Small intestine (tissue), 7 donors: ENCODE data around the gene TM4SF1. TPM values are rescaled to one million over a fixed set of nuclear protein-coding genes. Genes with fewer than 3 reads are reported as not detected.

Experiments used
- DNase-seq, 2 donors: peaks; one replicate each; pipeline versions ENCODE4 v3.0.0 to v3.0.0-alpha.2; 2013
- FAIRE-seq: peaks from 2 replicates; lab custom pipeline; 2012; peaks lifted over from hg19 to GRCh38; lab: Jason Lieb, UNC
- H3K27ac ChIP-seq, 3 donors: one replicate each; pipeline ENCODE4 v1.5.1; 2013; ENCODE audit warnings: low read length in 2 of 3, mild to moderate bottlenecking in 2 of 3, control low read depth in 1 of 3, inconsistent platforms in 1 of 3, low read depth in 1 of 3, moderate library complexity in 1 of 3
- H3K27me3 ChIP-seq, 3 donors: one replicate each; pipeline ENCODE4 v1.6.1; 2013; ENCODE audit warnings: low read length in 3 of 3, inconsistent platforms in 1 of 3; ENCODE audit not compliant: control insufficient read depth in 3 of 3, insufficient read depth in 3 of 3
- H3K36me3 ChIP-seq, 3 donors: one replicate each; pipeline ENCODE4 v1.6.1; 2013; ENCODE audit warnings: low read length in 3 of 3, inconsistent platforms in 1 of 3, low read depth in 1 of 3, mild to moderate bottlenecking in 1 of 3, moderate library complexity in 1 of 3; ENCODE audit not compliant: control insufficient read depth in 3 of 3, insufficient read depth in 2 of 3
- H3K4me1 ChIP-seq, 3 donors: one replicate each; pipeline ENCODE4 v1.6.1; 2013; ENCODE audit warnings: low read length in 2 of 3, inconsistent platforms in 1 of 3, low read depth in 1 of 3, mild to moderate bottlenecking in 1 of 3, moderate library complexity in 1 of 3; ENCODE audit not compliant: control insufficient read depth in 3 of 3, insufficient read depth in 2 of 3
- H3K4me3 ChIP-seq, 3 donors: one replicate each; pipeline ENCODE4 v1.5.1; 2013; ENCODE audit warnings: low read length in 3 of 3, control low read depth in 1 of 3, inconsistent platforms in 1 of 3, low read depth in 1 of 3, mild to moderate bottlenecking in 1 of 3, moderate library complexity in 1 of 3
- H3K9me3 ChIP-seq, 2 donors: one replicate each; pipeline ENCODE4 v1.6.1; 2013; ENCODE audit warnings: low read depth in 1 of 2, low read length in 1 of 2; ENCODE audit not compliant: control insufficient read depth in 2 of 2, insufficient read depth in 1 of 2
- WGBS, 3 donors: extraction: QIAGEN DNeasy Blood & Tissue Kit; methylation state at CpG; one replicate each; pipeline ENCODE4 v1.1.7; 2013; 5-methylcytosine and 5-hydroxymethylcytosine counted together
- polyA plus RNA-seq, 4 donors: library from polyadenylated mRNA; stranded (reverse) in 3 of 4; unstranded in 1 of 4; fragments of 200-250 nt in 3 of 4; fragments of 120-200 nt in 1 of 4; gene quantifications; one replicate each; pipeline versions ENCODE4 v1.2.1 to v1.2.3, GENCODE V29; 2013
- donor health status: healthy with polysubstance abuse.
- donor health status: control.
- donor health status: control.
- donor health status: Bipolar disorder and iron deficiency.
- donor health status: healthy.

Gene TM4SF1
- polyA plus RNA-seq, 4 donors, result 3.1 to 88.4 (median 16.0) TPM

DNA sequence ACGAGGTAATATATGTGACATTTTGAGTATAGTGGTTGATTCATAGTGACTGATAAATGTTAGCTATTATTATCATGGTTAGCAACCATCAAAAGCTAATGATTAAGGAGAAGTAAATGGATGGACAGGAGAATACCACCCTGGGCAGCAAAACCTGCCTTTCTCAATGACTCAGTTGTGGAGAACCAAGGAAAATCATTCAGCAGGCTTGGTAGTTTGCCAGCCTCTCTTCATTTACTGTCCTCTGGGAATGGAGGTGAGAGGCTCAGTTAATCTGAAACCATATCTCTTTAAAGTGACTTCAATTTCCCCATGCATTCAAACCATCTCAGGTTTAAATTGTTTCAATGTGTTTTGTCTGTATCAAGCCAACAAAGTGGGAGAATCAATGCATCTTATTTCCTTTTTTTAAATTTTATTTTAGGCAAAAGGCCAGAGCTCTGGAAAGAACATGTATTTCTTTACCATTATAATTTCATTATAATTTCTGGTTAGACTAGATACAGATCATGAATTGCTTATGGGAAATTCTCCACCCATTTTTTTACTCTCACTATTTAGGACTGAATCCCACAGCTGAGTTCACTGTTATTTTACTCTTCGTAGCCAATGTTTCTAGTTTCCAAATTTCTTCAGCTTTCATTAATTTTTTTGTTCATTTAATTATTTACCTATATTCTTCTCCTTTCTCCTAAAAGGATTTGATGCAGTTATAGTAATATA, 46.7 kb downstream of the TM4SF1 start:
- Histone ChIP-seq H3K9me3 (no peaks in the 10 kb centered on the region), H3K27ac (no peak overlapping the region), H3K4me1 (no peaks in the 10 kb centered on the region), H3K27me3 (no peaks in the 10 kb centered on the region), H3K36me3 (no peaks in the 10 kb centered on the region), H3K4me3 (no peak overlapping the region)
- DNase-seq, result no peak
- no peak for FAIRE-seq
- whole genome bisulfite sequencing, 3 donors, result 79 to 83% (median 81%) methylated on average over 2 of the region's 2 CpGs

DNA sequence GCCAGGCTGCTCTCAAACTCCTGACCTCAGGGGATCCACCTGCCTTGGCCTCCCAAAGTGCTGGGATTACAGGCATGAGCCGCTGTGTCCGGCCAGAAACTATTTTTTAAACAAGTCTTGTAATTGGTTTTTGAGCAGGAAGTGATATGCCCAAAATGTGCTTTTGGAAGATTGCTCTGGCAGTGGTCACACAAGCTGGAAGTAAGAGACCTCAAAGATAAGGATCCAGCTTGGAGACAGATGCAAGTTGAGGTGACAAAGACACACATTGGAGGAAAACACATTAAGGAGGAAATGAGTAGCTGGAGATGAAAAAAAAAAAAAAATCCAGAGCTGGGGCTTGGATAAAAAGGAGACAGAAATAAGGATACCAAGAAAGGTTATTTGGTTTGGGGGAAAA, 50.3 kb downstream of the TM4SF1 start:
- 84 to 88% (median 87%) methylated on average over 2 of the region's 2 CpGs for WGBS, 3 donors
- Histone ChIP-seq H3K4me3 (no peak overlapping the region), H3K27me3 (no peaks in the 10 kb centered on the region), H3K9me3 (no peaks in the 10 kb centered on the region), H3K4me1 (no peaks in the 10 kb centered on the region), H3K27ac (no peak overlapping the region), H3K36me3 (no peaks in the 10 kb centered on the region)
- DNase-seq (no peak), FAIRE-seq (no peak)

DNA sequence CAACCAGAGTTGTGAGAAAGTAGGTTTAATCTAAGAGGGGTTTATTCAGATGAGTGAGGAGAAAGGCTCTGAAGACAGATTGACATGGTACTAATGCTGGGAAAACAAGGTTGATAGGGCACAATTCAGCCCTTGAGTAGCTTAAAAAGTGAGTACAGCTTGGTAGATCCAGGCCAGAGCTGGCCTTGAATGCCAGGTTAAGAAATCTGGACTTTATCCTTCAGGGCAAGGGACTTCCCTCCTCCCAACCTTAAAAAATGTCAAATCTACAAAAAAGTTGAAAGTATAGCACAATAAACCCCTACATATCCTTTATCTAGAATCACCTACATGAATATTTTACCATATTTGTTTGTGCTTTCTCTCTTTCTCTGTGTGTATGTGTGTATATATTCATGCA, 51.9 kb downstream of the TM4SF1 start:
- Histone ChIP-seq H3K4me1 (no peaks in the 10 kb centered on the region), H3K27me3 (no peaks in the 10 kb centered on the region), H3K27ac (no peak overlapping the region), H3K9me3 (no peaks in the 10 kb centered on the region), H3K4me3 (no peak overlapping the region), H3K36me3 (no peaks in the 10 kb centered on the region)
- DNase-seq (no peak), FAIRE-seq (no peak)

DNA sequence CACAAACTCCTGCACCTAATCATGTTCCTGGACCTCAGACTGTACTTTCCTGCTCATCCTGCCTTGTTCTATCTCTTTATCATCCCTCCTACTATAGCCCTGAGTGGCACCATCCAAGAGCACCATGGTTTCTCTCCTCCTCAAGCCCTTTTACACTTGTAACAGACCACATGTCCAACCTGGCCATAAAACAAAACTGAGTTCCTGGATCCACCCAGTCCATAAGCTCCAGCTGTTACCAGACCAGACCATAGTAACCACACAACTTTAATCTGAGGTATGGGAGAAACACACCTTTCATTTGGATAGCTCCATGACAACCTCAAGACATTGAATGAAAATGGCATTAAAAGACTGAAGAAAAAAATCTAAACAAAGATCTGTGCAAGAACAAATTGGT, 53.1 kb downstream of the TM4SF1 start:
- no peaks in the 10 kb centered on the region for H3K4me1 ChIP-seq
- DNase-seq, result peak in 1 of 2 donors; percentile 6
- FAIRE-seq, result no peak
- no peaks in the 10 kb centered on the region for H3K27me3 ChIP-seq
- H3K9me3 ChIP-seq, result no peaks in the 10 kb centered on the region
- no peak overlapping the region for H3K27ac ChIP-seq
- H3K4me3 ChIP-seq, result no peak overlapping the region
- no peaks in the 10 kb centered on the region for H3K36me3 ChIP-seq

DNA sequence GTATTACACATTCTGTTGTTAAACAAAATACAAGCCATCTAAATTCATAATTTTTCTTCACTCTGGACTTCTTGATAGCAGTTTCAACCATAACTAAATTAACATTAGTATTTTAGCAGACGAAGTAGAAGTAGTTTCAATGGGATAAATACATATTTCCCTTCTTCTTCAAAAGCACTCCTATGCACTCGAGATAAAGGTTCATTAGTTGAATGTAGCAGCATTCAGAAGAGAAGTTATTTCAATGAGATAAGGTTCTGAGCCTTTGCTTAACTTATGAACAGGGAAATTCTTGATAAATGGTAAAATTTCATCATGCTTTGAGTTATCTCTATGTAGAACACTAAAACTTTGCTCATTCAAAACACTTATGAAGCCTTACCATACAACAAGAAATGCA, 55.8 kb downstream of the TM4SF1 start:
- no peak for DNase-seq
- no peak overlapping the region for H3K4me3 ChIP-seq
- H3K27ac ChIP-seq, result no peak overlapping the region
- 67 to 80% (median 79%) methylated on average over 2 of the region's 2 CpGs for WGBS, 3 donors
- no peaks in the 10 kb centered on the region for H3K9me3 ChIP-seq
- no peaks in the 10 kb centered on the region for H3K36me3 ChIP-seq
- FAIRE-seq, result no peak
- peaks cover 0 to 7% (median 3%) of the 10 kb centered on the region in 3 donors for H3K4me1 ChIP-seq
- no peaks in the 10 kb centered on the region for H3K27me3 ChIP-seq

DNA sequence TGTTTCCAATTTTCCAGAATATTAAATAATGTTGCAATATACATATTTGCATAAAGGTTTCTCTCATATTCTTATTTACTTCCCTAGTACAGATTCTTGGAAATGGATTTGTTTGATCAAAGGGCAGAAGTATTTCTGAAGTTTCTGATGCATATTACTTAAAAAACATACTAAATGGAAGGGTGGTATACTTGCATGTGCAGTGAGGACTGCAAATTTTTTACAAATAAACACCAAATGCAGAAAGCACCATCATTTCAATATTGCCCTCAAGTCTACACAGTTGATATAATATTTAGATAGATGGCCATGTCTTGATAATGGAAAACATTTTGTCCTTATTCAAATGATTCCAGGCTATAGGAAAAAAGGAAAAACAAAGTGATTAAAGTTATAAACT, 56.3 kb downstream of the TM4SF1 start:
- Histone ChIP-seq H3K27me3 (no peaks in the 10 kb centered on the region), H3K36me3 (no peaks in the 10 kb centered on the region), H3K4me3 (no peak overlapping the region), H3K27ac (no peak overlapping the region), H3K9me3 (no peaks in the 10 kb centered on the region), H3K4me1 (peaks cover 0 to 10% (median 5%) of the 10 kb centered on the region in 3 donors)
- DNase-seq (no peak), FAIRE-seq (no peak)

DNA sequence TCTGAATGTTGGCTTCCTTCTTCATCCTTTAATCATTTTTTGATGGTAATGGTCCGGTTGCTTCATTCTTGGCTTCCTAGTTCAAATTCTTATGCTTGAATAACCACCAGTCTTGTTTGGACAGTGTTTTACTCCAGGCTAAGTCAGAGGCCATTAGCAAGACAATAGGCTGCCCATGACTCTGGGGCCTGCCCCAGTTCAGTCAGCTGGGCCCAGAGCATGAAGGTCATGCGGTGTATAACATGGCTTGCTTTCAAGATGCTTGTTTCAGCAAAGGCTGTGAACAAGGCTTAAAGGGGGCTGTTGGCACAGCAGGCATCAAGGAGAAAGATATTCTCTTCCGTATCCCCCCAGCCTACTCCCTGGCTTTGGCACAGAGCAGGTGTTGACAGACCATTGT, 57.7 kb downstream of the TM4SF1 start:
- Histone ChIP-seq H3K27me3 (no peaks in the 10 kb centered on the region), H3K36me3 (no peaks in the 10 kb centered on the region), H3K27ac (no peak overlapping the region), H3K4me1 (peaks cover 0 to 18% (median 5%) of the 10 kb centered on the region in 3 donors), H3K4me3 (no peak overlapping the region), H3K9me3 (no peaks in the 10 kb centered on the region)
- DNase-seq (no peak), FAIRE-seq (no peak)
- 90 to 98% (median 91%) methylated on average over 3 of the region's 3 CpGs for WGBS, 3 donors
